DND-41 (cell line): ENCODE results near the gene PHTF1.

Experiments
- ATAC-seq: fragments of 200-7000 bp; cut with Tn5 transposase; 3 replicates; pipeline ENCODE4 v1.9.1; 2021; ENCODE audit warnings: low read depth; ENCODE audit not compliant: insufficient read depth
- DNase-seq: peaks from one replicate; pipeline ENCODE4 v3.0.0-alpha.2; 2020
- H2AFZ ChIP-seq: 2 replicates; pipeline ENCODE4 v1.6.0; 2012; ENCODE audit warnings: low read depth, low read length
- H3K27ac ChIP-seq: 2 replicates; pipeline ENCODE4 v1.5.1; 2012; ENCODE audit warnings: low read length, inconsistent platforms
- H3K27me3 ChIP-seq: fragments of 200-600 bp; sonication (generic); 2 replicates; pipeline ENCODE4 v1.6.0; 2012; ENCODE audit warnings: low read length, mild to moderate bottlenecking, inconsistent platforms; ENCODE audit not compliant: insufficient read depth, poor library complexity
- H3K36me3 ChIP-seq: 2 replicates; pipeline ENCODE4 v1.5.1; 2012; ENCODE audit warnings: low read length, inconsistent platforms; ENCODE audit not compliant: insufficient read depth
- H3K4me1 ChIP-seq: 2 replicates; pipeline ENCODE4 v1.5.1; 2012; ENCODE audit warnings: mild to moderate bottlenecking, low read length; ENCODE audit not compliant: insufficient read depth
- H3K4me2 ChIP-seq: 2 replicates; pipeline ENCODE4 v1.6.0; 2012; ENCODE audit warnings: mild to moderate bottlenecking, moderate library complexity, low read length, inconsistent platforms; ENCODE audit not compliant: insufficient read depth
- H3K4me3 ChIP-seq, 2 experiments: fragments of 200-600 bp in 1 of 2; shearing (Covaris generic) in 1 of 2; 2 replicates each; pipeline ENCODE4 v1.5.1; 2012 to 2016; ENCODE audit warnings: inconsistent platforms in 2 of 2, low read length in 2 of 2, mild to moderate bottlenecking in 2 of 2, low read depth in 1 of 2, moderate library complexity in 1 of 2
- H3K79me2 ChIP-seq: 2 replicates; pipeline ENCODE4 v1.6.0; 2012; ENCODE audit warnings: low read length, inconsistent platforms; ENCODE audit not compliant: insufficient read depth
- H3K9ac ChIP-seq: 2 replicates; pipeline ENCODE4 v1.6.0; 2012; ENCODE audit warnings: low read depth, mild to moderate bottlenecking, inconsistent platforms, low read length, moderate library complexity
- H3K9me3 ChIP-seq: 2 replicates; pipeline ENCODE4 v1.5.1; 2012; ENCODE audit warnings: low read length, moderate library complexity, mild to moderate bottlenecking, inconsistent platforms; ENCODE audit not compliant: insufficient read depth, severe bottlenecking
- H4K20me1 ChIP-seq: 2 replicates; pipeline ENCODE4 v1.6.0; 2012; ENCODE audit warnings: low read length; ENCODE audit not compliant: insufficient read depth
- EZH2 ChIP-seq: IDR thresholded peaks from 3 replicates; pipeline ENCODE4 v1.6.1; 2012; ENCODE audit warnings: borderline replicate concordance, low read depth, mild to moderate bottlenecking, moderate library complexity, low read length, inconsistent platforms; ENCODE audit not compliant: severe bottlenecking
- TF ChIP-seq, protein P1 (sequence below): IDR thresholded peaks from 2 replicates; pipeline ENCODE4 v1.5.1; 2012; ENCODE audit warnings: borderline replicate concordance, low read length, moderate library complexity, mild to moderate bottlenecking; ENCODE audit not compliant: poor library complexity, severe bottlenecking; ENCODE audit errors: extremely low read depth

The PHTF1 gene

DNA sequence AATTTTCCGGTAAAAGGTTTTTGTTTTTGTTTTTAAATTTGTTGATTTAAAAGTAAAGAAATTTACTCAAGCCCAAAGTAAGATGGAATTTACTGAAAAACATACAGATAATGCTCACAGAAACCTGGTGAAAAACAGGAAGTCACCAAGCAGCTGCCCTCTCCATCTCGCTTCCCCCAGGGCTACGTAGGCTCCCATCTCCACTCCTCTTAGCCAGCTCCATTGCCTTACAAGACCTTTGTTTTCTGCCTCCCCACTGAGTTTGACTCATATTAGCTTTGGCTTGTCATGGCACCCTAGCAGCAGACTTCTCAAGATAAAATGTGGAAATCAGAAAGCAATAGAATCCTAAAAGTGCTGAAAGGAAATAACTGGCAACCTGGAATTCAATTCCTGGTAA lies 57.9 kb downstream of the PHTF1 start:
- H3K9ac ChIP-seq: no peak overlapping the region
- no peak overlapping the region for H2AFZ ChIP-seq
- TF ChIP-seq EZH2: no peak
- TF ChIP-seq, protein P1, sequence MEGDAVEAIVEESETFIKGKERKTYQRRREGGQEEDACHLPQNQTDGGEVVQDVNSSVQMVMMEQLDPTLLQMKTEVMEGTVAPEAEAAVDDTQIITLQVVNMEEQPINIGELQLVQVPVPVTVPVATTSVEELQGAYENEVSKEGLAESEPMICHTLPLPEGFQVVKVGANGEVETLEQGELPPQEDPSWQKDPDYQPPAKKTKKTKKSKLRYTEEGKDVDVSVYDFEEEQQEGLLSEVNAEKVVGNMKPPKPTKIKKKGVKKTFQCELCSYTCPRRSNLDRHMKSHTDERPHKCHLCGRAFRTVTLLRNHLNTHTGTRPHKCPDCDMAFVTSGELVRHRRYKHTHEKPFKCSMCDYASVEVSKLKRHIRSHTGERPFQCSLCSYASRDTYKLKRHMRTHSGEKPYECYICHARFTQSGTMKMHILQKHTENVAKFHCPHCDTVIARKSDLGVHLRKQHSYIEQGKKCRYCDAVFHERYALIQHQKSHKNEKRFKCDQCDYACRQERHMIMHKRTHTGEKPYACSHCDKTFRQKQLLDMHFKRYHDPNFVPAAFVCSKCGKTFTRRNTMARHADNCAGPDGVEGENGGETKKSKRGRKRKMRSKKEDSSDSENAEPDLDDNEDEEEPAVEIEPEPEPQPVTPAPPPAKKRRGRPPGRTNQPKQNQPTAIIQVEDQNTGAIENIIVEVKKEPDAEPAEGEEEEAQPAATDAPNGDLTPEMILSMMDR: no peak
- ATAC-seq (no peak), DNase-seq (no peak)
- H3K4me1 ChIP-seq: peaks cover 3% of the 10 kb centered on the region; the same call in 1 of the 2 replicates
- no peak overlapping the region for H3K4me2 ChIP-seq
- H3K36me3 ChIP-seq: peaks cover 34% of the 10 kb centered on the region
- H3K27me3 ChIP-seq: no peaks in the 10 kb centered on the region
- no peaks in the 10 kb centered on the region for H4K20me1 ChIP-seq
- H3K27ac ChIP-seq: no peak overlapping the region
- H3K9me3 ChIP-seq: no peaks in the 10 kb centered on the region
- H3K4me3 ChIP-seq: no peak overlapping the region
- H3K79me2 ChIP-seq: no peaks in the 10 kb centered on the region

DNA sequence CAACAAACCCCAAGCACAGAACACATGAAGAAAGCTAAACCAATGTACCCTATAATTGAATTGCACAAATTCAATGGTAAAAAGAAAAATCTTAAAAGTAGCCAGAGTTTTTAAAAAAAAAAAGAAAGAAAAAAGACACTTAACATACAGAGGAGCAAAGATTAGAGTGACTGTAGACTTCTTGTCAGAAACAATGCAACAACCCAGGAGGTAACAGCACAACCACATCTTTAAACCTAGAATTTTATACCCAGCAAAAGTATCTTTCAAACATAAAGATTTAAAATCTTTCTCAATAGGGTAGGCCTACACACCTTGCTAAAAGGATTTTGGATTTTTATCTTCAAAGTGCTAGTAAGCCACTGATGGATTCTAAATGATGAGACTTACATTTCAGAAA lies 64.4 kb downstream of the PHTF1 start:
- H4K20me1 ChIP-seq: no peaks in the 10 kb centered on the region
- no peak overlapping the region for H3K27ac ChIP-seq
- no peak overlapping the region for H3K4me3 ChIP-seq
- peaks cover 28% of the 10 kb centered on the region for H3K9me3 ChIP-seq
- peaks cover 44% of the 10 kb centered on the region for H3K36me3 ChIP-seq
- H3K79me2 ChIP-seq: no peaks in the 10 kb centered on the region
- no peak for TF ChIP-seq EZH2
- TF ChIP-seq, protein P1: no peak
- DNase-seq: no peak
- no peaks in the 10 kb centered on the region for H3K27me3 ChIP-seq
- H3K9ac ChIP-seq: no peak overlapping the region
- H2AFZ ChIP-seq: no peak overlapping the region
- H3K4me1 ChIP-seq: no peaks in the 10 kb centered on the region
- no peak for ATAC-seq
- H3K4me2 ChIP-seq: no peak overlapping the region

DNA sequence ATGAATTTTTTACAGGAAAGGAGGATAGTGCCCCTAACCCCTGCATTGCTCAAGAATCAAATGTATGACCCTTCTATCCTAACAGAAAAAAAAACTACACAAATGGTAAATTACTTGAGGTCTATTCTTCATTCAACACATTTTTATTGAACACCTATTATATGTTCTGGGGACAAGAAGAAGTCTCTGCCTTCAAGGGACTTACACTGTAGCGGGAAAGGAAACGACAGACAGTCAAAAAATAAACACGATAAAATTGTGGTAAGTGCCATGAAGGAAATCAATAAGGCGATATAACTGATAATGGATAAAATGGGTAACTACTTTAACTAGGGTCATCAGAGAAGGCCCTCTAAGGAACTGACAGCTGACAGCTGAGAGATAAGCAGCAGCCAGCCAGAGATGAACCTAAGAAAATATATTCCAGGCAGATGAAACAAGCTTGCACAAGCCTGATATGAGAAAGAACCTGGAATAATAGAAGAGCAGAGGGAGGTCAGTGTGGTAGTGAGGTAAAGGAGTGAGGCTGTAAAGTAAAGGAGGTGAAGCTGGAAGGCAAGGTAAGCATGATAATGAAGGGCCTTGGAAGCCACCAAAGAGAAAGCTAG lies 66.4 kb downstream of the PHTF1 start:
- Histone ChIP-seq H3K36me3 (peaks cover 30% of the 10 kb centered on the region; the same call in 1 of the 2 replicates), H3K4me2 (no peak overlapping the region), H3K4me3 (no peak overlapping the region), H2AFZ (no peak overlapping the region), H3K9me3 (peaks cover 28% of the 10 kb centered on the region), H4K20me1 (no peaks in the 10 kb centered on the region), H3K27ac (no peak overlapping the region), H3K79me2 (no peaks in the 10 kb centered on the region), H3K9ac (no peak overlapping the region), H3K27me3 (no peaks in the 10 kb centered on the region), H3K4me1 (no peaks in the 10 kb centered on the region)
- TF ChIP-seq EZH2: no peak
- TF ChIP-seq, protein P1: no peak
- DNase-seq (no peak), ATAC-seq (no peak)
